Measurements from ENCODE around the gene CAPZA1. TPM values are rescaled to one million over a fixed set of nuclear protein-coding genes. Genes with fewer than 3 reads are reported as not detected.

The CAPZA1 gene
- total and polyA plus RNA-seq, 2 of the 8 experiments (the other 6 are each of a cell fraction or from before 2014, with no cell fraction given) = 48.9 to 107 TPM

GRCh38 chr1:112599477-112599876, 20.2 kb upstream of the CAPZA1 start:
- Histone ChIP-seq H3K4ac (replicated peaks; ENCODE audit: insufficient read length, low read depth, low read length) (no peak overlapping the region), H3K18ac (ENCODE audit: extremely low read depth, low read length) (no peak overlapping the region), H3K23ac (ENCODE audit: insufficient read length) (no peak overlapping the region), H2AFZ (ENCODE audit: low read length) (no peak overlapping the region), H4K5ac (ENCODE audit: insufficient read length, low read depth, low read length) (no peak overlapping the region), H3K4me1 (replicated peaks in 1 of 4; ENCODE audit: control insufficient read depth in 3 of 4, insufficient read depth in 4 of 4, low read length in 3 of 4) (no peaks in the 10 kb centered on the region), H3K27me3 (replicated peaks in 1 of 4; ENCODE audit: control insufficient read depth in 3 of 4, extremely low read depth in 1 of 4, insufficient read depth in 3 of 4, low read length in 3 of 4) (no peaks in the 10 kb centered on the region), H4K20me1 (replicated peaks in 1 of 2; ENCODE audit: control insufficient read depth in 1 of 2, insufficient read depth in 2 of 2, low read length in 2 of 2) (no peaks in the 10 kb centered on the region), H2BK5ac (ENCODE audit: low read depth, low read length) (no peak overlapping the region), H3K14ac (ENCODE audit: insufficient read length) (no peak overlapping the region), H3K4me2 (ENCODE audit: insufficient read depth in 1 of 2, low read depth in 2 of 2, low read length in 2 of 2) (no peak overlapping the region), H3K9me3 (ENCODE audit: insufficient read depth in 2 of 2, low read depth in 1 of 2, low read length in 1 of 2) (no peaks in the 10 kb centered on the region), H3K56ac (replicated peaks; ENCODE audit: insufficient read length, low read depth, low read length) (no peak overlapping the region), H4K8ac (ENCODE audit: extremely low read depth, insufficient read depth, low read length) (no peak overlapping the region), H2BK20ac (ENCODE audit: low read length) (no peak overlapping the region), H3K4me3 (ENCODE audit: extremely low read depth in 1 of 4, insufficient read depth in 2 of 4, low read depth in 3 of 4, low read length in 4 of 4) (no peak overlapping the region), H3K23me2 (ENCODE audit: low read depth, low read length) (no peaks in the 10 kb centered on the region), H3K36me3 (ENCODE audit: control insufficient read depth in 2 of 4, insufficient read depth in 4 of 4, low read length in 3 of 4) (peaks cover 0 to 26% (median 7%) of the 10 kb centered on the region in 4 experiments; a peak in 4 of 8 replicates), H3K27ac (ENCODE audit: low read depth, low read length) (no peak overlapping the region), H2BK15ac (ENCODE audit: low read length) (no peak overlapping the region), H2BK12ac (ENCODE audit: low read depth, low read length) (no peak overlapping the region), H2AK5ac (ENCODE audit: low read depth, low read length) (no peak overlapping the region), H2BK120ac (replicated peaks; ENCODE audit: low read depth, low read length) (no peak overlapping the region), H3K79me1 (ENCODE audit: low read depth, low read length) (no peaks in the 10 kb centered on the region), H3K9ac (replicated peaks in 1 of 4; ENCODE audit: extremely low read depth in 1 of 4, low read depth in 3 of 4, low read length in 3 of 4) (no peak overlapping the region), H3K79me2 (ENCODE audit: control insufficient read depth in 1 of 2, insufficient read depth in 2 of 2, low read length in 2 of 2) (no peaks in the 10 kb centered on the region), H4K91ac (replicated peaks; ENCODE audit: insufficient read length, low read length) (no peak overlapping the region)
- 85% methylated on average over 4 of the region's 4 CpGs; no CpG with 5 or more reads in 1 of the 2 experiments for WGBS, 2 experiments (ENCODE audit: extremely low coverage in 1 of 2, insufficient coverage in 1 of 2, insufficient read length in 1 of 2, insufficient replicate concordance in 2 of 2, low coverage in 1 of 2, low lambda C conversion rate in 2 of 2, missing lambda C conversion rate in 1 of 2)
- FAIRE-seq (no peak), DNase-seq (ENCODE audit: low read depth in 1 of 2, low spot score in 2 of 2) (no peak)
- CTCF ChIA-PET (ENCODE audit: partially characterized antibody) = no interaction called here
- POLR2A ChIA-PET (ENCODE audit: partially characterized antibody) = no interaction called here
- TF ChIP-seq KDM5A (IDR thresholded peaks at IDR 0.05; ENCODE audit: low read length) (no peak), RBBP5 (IDR thresholded peaks at IDR 0.05; ENCODE audit: borderline replicate concordance, low read depth, low read length) (no peak)
